HepG2 (cell line): ENCODE results near the gene POU2AF2. TPM values are rescaled to one million over a fixed set of nuclear protein-coding genes. Genes with fewer than 3 reads are reported as not detected.
A peak's percentile ranks its signal among the peaks of the same experiment; 100 is the strongest.

Source experiments
- ATF2 ChIP-seq: sonication (generic); formaldehyde crosslinking; IDR thresholded peaks from 2 replicates; pipeline ENCODE4 v1.4.0; 2020; ENCODE audit warnings: missing genetic modification reagents
- ERF ChIP-seq: IDR thresholded peaks from 2 replicates; pipeline ENCODE4 v1.6.1; 2018; ENCODE audit warnings: missing biosample characterization, missing genetic modification reagents
- FOSL1 ChIP-seq: sonication (generic); formaldehyde crosslinking; IDR thresholded peaks from 2 replicates; pipeline ENCODE4 v1.9.0; 2021; ENCODE audit warnings: missing genetic modification reagents, borderline replicate concordance
- PAXIP1 ChIP-seq: sonication (generic); formaldehyde crosslinking; conservative IDR thresholded peaks from 2 replicates; pipeline ENCODE4 v1.4.0; 2020; ENCODE audit warnings: mild to moderate bottlenecking, missing genetic modification reagents, moderate library complexity
- POLR2G ChIP-seq: fragments of 200-400 bp; formaldehyde crosslinking; IDR thresholded peaks from 2 replicates; pipeline ENCODE4 v1.6.1; 2018; ENCODE audit warnings: mild to moderate bottlenecking, low read depth, low read length, moderate library complexity
- TCF7 ChIP-seq: sonication (generic); IDR thresholded peaks from 2 replicates; pipeline ENCODE4 v1.6.1; 2016; ENCODE audit warnings: antibody characterized with exemption, low read depth
- ZHX2 ChIP-seq, 2 experiments: sonication (generic) in 1 of 2; formaldehyde crosslinking in 1 of 2; IDR thresholded peaks; 2 replicates each; pipeline versions ENCODE4 v1.6.1 to v1.9.0; 2014 to 2022; ENCODE audit warnings: antibody characterized with exemption in 1 of 2, borderline replicate concordance in 1 of 2, inconsistent platforms in 1 of 2, low read depth in 1 of 2, missing genetic modification reagents in 1 of 2
- ZNF101 ChIP-seq: sonication (generic); formaldehyde crosslinking; IDR thresholded peaks from 2 replicates; pipeline ENCODE4 v1.4.0; 2020; ENCODE audit warnings: mild to moderate bottlenecking, low read depth, missing genetic modification reagents, borderline replicate concordance
- ZNF263 ChIP-seq: sonication (generic); formaldehyde crosslinking; IDR thresholded peaks from 2 replicates; pipeline ENCODE4 v1.4.0; 2020; ENCODE audit warnings: missing genetic modification reagents
- ZNF530 ChIP-seq: sonication (generic); formaldehyde crosslinking; IDR thresholded peaks from 2 replicates; pipeline ENCODE4 v1.5.0; 2020; ENCODE audit warnings: low read depth, mild to moderate bottlenecking, missing genetic modification reagents
- polyA plus RNA-seq, 8 experiments: library from polyadenylated mRNA; depleted of rRNA in 3 of 8; stranded (reverse) in 7 of 8; unstranded in 1 of 8; fragments of >200 nt; fragmentation: Illumina TruSeq in 4 of 8; extraction: Trizol in 4 of 8; gene quantifications; 2 replicates each; pipeline versions ENCODE4 v1.2.1 to v1.2.3, GENCODE V29; 2011 to 2016; ENCODE audit warnings: low read depth in 4 of 8, missing spikeins in 1 of 8, mixed read lengths in 1 of 8; ENCODE audit not compliant: insufficient read depth in 1 of 8
- total RNA-seq, 5 experiments: library from RNA; depleted of rRNA; stranded (reverse); fragments of >200 nt; fragmentation: Illumina TruSeq; extraction: Trizol; gene quantifications; 2 replicates each; pipeline ENCODE4 v1.2.3, GENCODE V29; 2016; ENCODE audit warnings: low read depth in 1 of 5
- TF ChIP-seq, protein P1 (sequence below): sonication (generic); formaldehyde crosslinking; IDR thresholded peaks from 2 replicates; pipeline ENCODE4 v1.8.1; 2022; ENCODE audit warnings: low read depth, mild to moderate bottlenecking, missing genetic modification reagents

POU2AF2 gene
- total and polyA plus RNA-seq, 2 of the 13 experiments (the other 11 are each of a cell fraction or from before 2014, with no cell fraction given), result 0.11 TPM; not detected in 1

DNA sequence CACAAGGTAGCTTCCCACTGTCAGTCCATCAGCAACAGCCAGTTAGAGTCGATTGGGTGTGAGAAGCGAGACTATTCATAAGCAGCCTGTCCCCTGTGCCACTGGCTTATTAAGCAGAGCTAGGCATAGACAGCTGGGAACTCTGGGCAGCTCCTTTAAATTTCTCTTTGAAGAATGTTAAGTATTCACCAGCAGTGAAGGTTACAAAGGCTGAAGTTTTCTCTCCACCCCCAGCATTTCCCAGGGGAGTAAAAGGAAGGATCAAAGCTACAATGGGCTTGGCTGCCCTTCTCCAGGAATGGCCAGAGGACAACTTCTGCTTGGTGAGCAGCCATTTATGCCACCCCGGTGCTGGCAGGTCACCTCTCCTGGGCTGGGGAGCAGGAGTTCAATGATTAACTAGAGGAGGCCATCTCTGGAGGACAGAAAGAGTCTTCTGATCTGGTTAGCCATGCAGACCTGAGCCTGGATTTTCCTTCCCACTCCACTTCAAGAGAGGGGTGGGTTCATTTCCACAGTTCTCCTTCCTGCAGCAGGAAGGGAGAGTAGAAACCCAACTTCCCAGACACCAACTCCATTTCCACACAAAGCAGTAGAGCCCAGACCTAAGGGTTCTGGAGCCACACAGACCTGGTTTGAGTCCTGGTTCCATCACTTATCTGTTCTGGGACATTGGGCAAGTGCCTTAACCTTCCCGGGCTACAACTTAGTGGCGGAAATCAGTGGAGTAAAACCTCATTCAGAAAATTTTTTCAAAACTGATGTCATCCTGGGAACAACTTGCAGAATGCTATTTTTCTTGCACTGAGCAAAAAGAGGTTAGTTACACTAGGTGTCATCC is 75.4 kb downstream of the POU2AF2 start (continued):
- TF ChIP-seq ZNF101 (CRISPR knock-in tag), result 0 out of 2 replicates have a peak, but pooled peaks have one; percentile 71
- TF ChIP-seq POLR2G, result peak; percentile 57
- peak; percentile 57 for TF ChIP-seq PAXIP1
- TF ChIP-seq ZNF530 (CRISPR knock-in tag), result no peak
- TF ChIP-seq FOSL1, result no peak
- TF ChIP-seq TCF7, result peak; percentile 37; the same call in 1 of the 2 replicates
- TF ChIP-seq, protein P1, sequence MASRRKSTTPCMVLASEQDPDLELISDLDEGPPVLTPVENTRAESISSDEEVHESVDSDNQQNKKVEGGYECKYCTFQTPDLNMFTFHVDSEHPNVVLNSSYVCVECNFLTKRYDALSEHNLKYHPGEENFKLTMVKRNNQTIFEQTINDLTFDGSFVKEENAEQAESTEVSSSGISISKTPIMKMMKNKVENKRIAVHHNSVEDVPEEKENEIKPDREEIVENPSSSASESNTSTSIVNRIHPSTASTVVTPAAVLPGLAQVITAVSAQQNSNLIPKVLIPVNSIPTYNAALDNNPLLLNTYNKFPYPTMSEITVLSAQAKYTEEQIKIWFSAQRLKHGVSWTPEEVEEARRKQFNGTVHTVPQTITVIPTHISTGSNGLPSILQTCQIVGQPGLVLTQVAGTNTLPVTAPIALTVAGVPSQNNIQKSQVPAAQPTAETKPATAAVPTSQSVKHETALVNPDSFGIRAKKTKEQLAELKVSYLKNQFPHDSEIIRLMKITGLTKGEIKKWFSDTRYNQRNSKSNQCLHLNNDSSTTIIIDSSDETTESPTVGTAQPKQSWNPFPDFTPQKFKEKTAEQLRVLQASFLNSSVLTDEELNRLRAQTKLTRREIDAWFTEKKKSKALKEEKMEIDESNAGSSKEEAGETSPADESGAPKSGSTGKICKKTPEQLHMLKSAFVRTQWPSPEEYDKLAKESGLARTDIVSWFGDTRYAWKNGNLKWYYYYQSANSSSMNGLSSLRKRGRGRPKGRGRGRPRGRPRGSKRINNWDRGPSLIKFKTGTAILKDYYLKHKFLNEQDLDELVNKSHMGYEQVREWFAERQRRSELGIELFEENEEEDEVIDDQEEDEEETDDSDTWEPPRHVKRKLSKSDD (CRISPR knock-in tag), result 0 out of 2 replicates have a peak, but pooled peaks have one; percentile 69
- TF ChIP-seq ERF (CRISPR knock-in tag), result 0 out of 2 replicates have a peak, but pooled peaks have one; percentile 16
- 0 out of 2 replicates have a peak, but pooled peaks have one; percentile 37 for TF ChIP-seq ZHX2 (IDR thresholded peaks at IDR 0.05; ENCODE audit: low read depth)
- TF ChIP-seq ZHX2 (CRISPR knock-in tag; IDR thresholded peaks at IDR 0.05; ENCODE audit: borderline replicate concordance), result no peak
- TF ChIP-seq ZNF263 (CRISPR knock-in tag), result 0 out of 2 replicates have a peak, but pooled peaks have one; percentile 20
- TF ChIP-seq ATF2, result 0 out of 2 replicates have a peak, but pooled peaks have one; percentile 20
